DMS153 (cell line): ENCODE results near the gene DUSP23.

ENCODE experiments used
- DNase-seq: peaks from one replicate; lab custom pipeline; 2025; lab: John Stamatoyannopoulos, UW

The DUSP23 gene

DNA sequence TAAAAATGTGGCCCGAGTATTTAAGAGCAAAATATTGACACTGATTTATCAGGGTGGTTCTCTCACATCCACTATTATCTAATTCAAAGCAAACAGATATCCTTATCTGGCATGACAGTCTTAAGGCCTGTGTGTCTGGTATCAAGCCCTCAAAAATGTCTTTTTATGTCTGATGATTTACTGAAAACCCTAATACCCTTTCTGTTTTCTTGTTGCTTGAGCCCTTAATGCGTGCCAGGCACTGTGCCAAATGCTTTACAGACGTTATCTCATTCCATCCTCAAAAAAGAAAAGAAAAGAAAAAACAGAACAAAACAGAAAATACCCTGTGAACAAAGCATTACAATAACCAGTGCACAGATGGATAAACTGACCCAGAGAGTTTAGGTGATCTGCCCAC is 5.7 kb downstream of the DUSP23 start:
- DNase-seq = no peak

DNA sequence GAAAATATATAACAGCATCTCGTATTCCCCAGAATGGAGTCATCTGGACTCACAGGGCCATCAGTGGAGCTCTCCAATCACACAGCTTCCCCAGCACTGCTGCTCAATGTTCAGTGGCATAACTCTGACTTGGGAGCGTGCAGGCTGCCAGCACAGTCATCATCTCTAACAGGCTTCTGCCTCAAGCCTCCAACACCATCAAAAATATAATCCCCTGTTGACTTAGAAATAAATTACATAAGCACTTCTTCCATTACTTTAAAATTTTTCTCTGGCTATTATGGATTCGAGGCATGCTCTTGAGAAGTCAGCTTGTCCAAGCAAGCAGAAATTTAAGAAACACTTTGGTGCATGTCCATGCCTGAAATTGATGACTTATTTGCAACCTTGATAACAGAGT is 6.2 kb downstream of the DUSP23 start:
- DNase-seq = no peak

DNA sequence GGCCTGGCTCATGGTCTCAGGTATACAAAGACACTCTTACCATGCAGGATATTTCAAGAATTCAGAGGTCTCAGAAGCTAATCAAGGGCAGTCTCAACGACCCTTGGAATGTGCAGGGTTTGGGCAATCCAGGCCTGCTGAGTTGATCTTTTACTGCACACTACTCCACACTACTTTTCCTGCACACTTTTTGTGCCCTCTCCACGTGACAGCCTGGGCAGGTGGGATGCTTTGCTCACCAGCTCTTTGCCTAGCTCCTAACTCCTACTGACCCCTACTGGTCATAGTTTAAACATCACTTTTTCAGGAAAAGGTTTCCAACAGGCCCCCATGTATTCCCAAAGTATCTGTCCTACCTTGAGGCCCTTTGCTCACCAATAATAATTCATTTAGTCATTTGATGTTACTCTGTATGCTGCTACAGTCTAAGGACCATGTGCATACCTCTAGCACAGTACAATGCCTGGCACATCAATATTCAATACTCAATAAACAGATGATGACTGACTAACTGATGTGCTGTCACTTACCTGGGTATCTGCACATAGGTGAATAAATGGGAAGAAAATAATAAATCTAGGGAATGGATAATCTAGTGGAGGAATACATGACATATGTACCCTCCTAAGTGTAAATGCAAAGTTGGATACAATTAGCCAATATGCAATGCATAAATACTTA is 9.6 kb downstream of the DUSP23 start:
- DNase-seq = no peak

DNA sequence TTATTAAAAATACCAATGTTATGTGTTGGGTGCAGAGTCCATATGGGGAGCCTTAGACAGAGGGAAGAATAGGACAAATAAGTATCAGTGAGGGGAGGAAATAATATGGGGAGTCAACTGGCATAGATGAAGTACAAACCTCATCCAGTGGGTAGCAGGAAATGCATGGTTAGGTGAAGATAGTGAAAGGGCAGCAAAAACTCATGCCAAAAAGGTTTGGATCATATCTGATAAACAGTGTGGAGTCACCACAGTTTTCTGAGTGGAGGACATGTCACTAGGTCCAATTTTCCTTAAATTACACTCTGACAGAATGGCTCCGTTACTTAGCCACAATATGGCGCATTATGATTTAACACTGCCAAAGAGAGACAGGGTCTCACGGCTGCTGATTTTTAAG is 10.3 kb downstream of the DUSP23 start:
- DNase-seq = no peak

DNA sequence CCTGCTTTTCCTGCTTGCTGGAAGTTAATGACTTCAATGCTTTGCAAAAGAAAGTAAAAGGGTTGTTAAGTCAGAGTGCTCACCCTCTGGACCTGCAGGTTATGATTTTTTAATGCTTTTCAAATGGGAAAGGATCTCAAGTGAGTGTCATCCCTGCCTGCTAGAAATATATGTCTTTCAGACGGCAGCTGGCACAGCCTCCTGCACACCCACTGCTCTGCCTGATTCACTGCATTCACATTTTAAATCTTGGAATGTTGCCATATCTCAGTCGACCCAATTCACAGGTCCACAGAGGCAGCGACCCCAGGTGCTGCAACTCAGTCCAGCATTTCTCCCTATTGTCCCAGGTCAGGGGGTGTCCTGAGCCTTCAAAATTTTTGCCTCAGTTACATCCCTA is 10.7 kb downstream of the DUSP23 start:
- DNase-seq = no peak

DNA sequence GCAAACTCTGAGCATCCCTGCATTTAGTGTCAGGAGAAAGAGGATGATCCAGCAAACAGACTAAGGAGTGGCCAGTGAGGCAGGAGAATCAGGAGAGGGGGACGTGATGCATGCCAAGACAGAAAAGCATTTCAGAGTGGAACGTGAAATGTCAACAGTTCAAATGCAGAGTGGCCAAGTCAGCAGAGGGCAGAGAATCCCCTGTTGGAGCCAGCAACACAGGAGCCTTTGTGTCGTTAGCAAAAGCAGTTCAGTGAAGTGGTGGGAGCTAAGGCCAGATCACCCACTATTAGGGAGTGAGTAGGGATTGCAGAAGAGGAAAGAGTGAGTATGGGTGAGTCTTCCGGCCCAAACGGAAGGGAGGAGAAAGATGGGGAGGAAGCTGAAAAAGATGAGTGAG is 14.8 kb downstream of the DUSP23 start:
- DNase-seq = no peak

DNA sequence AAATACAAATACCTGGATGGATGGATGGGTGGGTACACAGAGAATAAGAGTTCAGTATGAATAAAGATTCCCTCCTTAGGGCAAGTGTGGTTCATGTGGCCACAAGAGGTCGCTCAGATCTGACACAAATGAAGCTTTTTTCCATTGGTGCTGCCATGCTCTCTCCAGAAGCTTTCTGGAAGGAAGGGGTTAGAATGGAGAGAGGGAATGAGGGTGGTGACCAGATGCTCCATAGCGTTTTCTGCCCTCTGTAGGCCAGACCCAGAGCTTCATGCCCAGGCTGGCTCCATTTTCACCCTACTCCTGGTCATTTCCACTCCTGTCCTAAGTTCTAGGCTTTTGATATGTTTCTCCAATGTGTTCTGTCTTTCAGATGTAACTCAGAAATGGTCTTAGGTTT is 18.1 kb downstream of the DUSP23 start:
- peak; percentile 93 for DNase-seq

DNA sequence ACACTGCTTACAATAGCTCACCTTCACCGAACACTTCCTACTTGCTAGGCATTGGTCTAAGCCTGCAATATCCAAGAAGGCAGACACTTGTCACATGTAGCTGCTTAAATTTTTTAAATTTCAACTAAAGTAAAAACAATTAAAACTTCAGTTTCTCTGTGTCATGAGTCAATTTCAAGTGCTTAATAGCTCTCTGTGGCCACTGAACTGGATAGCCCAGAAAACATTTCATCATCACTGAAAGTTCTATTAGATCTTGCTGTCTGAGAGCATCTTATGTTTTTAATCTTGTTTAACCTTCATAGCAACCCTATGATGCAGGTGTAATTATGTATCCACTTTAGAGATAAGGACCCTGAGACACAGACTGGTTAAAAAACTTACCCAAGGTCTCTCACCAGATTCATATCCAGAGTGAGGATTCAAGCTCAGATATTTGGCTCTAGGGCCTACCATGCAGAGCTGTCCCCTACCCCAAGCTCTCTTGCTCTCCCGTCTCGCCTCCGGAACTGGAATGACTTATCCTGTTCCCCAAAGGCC is 18.8 kb downstream of the DUSP23 start:
- DNase-seq = no peak

DNA sequence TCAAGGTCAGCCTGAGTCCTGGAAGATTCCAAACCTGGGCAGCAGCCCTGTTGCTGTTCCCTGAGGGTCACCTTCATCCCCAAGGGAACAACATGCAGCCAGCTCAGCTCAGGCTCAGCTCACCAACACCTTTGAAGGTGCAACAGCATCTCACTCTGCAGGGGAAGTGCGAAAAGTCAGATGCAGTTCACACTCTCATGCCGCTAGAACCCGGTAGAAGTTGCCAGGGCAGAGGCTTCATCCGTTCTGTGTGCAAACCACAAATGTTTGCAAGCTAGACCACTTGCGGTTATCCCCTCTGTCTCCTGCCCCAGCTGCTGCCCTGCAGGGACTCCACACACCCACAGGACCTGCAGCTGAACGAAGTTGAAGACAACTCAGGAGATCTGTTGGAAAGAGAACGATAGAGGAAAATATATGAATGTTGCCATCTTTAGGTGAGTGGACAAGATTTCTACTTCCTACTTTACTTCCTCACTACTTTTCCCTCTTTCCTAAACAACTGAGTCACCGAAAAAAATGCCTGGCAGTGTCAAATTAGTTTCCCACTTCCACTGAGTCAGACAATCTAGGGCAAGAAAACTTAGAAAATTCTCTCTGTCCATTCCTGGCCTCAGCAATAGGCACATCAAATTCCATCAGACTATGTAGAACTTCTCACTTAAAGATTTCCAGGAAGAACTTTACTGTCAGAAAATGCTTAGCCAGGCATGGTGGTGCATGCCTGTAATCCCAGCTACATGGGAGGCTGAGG is 19.6 kb downstream of the DUSP23 start:
- DNase-seq = no peak

DNA sequence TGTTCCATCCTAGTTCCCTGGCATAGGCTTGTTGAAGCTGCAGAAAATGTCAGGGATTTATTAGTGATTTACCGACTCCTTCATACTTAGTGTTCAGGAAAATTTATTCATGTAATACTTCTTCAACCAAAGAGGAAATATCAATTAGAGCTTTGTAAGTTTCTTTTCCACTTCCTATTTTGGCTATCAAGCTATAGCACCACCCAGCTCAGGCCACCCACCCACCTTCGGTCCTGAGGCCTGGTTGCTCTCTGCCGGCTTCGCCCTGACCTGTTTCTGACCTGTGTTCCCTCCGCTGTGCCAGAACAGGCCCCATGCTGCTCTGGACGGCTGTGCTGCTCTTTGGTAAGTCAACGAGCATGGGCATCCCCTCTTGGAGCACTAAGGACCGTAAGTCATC is 21.3 kb downstream of the DUSP23 start, which contains the start of gene FCRL6:
Gene FCRL6, plus strand, starts transcription at position 250 of the 400 bp plus-strand sequence. Its CDS starts 65 bp downstream, at position 315.
- no peak for DNase-seq

DNA sequence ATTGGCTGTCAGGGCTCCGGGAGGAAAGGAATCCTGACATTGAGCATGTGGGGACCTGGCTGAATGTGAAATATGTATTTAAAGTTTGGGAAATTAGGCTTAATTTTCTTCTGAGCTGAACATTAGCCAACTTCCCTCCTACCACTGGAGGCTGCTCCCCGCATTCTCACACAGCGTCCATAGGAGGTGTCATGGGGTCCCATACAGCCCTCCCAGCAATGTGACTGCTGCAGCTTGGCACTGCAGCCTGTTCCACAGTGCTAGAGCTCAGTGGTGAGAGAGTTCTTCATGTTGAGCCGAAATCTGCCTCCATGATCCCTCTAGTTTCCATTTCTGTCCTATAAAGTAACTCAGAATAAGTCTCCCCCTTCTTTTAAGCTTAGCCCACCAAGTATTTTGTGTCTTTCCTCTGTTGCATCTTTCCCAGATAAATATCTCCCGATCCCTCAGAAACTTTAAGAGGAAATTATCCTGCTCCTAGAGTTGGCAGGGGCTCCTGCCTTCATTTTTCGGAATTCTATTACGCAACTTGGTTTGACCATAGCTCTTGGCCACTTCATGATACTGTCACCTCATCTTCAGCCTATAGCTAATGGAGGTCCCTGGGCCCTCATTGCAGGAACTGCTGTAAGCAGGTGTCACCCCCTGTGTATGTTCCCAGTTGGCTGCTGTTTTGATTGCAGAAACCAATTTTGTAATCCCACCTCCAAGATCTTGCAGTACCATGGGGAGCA is 23.4 kb downstream of the DUSP23 start:
- DNase-seq = no peak

DNA sequence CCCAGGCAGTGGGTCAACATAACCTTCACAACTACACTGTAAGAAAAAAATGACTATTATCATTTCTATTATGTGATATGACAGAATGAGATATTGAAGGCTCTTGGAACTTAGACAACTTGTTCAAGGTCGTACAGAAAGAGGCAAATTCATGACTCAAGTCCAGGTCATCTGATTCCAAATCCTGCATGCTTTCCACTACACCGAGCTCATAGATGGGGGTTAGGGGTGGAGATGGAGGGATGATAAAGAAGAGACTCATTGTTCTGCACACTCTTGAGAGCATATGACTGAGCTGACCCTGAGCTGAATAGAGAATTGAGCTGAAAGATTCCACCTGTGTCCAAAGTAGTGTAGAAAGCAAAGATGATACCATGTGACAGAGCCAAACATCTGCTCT is 24.2 kb downstream of the DUSP23 start:
- no peak for DNase-seq

DNA sequence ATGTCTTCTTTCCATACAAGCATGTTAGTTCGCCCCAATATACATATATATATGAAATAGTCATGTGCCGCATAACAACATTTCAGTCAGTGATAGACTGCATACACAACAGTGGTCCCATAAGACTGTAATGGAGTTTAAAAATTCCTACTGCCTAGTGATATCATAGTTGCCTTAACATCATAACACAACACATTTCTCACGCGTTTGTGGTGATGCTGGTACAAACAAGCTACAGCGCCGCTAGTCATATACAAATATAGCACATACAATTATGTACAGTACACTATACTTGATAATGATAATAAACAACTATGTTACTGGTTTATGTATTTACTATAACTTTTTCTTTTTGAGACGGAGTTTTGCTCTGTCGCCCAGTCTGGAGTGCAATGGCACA is 35.2 kb downstream of the DUSP23 start:
- DNase-seq = no peak

DNA sequence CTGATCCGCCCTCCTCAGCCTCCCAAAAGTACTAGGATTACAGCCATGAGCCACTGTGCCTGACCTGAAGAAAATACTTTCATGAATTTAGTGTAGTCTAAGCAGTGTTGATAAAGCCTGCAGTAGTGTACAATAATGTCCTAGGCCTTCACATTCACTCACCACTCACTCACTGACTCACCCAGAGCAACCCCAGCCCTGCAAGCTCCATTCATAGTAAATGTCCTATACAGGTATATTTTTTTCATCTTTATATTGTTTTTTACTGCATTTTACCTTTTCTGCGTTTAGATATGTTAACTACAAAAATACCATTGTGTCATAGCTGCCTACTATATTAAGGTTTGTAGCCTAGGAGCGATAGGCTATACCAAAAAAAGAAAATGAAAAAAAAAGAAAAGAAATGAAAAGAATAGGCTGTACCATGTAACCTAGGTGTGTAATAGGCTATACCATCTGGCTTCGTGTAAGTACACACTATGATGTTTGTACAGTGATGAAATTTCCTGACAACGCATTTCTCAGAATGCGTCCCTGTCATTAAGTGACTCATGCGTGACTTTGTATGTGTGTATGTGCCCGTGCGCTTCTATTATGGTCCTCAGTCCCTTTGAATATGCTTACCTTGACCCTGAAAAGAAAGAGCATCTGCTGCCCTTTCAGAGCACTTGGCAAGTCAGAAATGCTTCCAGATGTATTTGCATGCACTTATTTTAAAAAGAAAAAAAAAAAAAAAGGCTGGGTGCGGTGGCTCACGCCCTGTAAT is 36.7 kb downstream of the DUSP23 start:
- peak; percentile 100 for DNase-seq

DNA sequence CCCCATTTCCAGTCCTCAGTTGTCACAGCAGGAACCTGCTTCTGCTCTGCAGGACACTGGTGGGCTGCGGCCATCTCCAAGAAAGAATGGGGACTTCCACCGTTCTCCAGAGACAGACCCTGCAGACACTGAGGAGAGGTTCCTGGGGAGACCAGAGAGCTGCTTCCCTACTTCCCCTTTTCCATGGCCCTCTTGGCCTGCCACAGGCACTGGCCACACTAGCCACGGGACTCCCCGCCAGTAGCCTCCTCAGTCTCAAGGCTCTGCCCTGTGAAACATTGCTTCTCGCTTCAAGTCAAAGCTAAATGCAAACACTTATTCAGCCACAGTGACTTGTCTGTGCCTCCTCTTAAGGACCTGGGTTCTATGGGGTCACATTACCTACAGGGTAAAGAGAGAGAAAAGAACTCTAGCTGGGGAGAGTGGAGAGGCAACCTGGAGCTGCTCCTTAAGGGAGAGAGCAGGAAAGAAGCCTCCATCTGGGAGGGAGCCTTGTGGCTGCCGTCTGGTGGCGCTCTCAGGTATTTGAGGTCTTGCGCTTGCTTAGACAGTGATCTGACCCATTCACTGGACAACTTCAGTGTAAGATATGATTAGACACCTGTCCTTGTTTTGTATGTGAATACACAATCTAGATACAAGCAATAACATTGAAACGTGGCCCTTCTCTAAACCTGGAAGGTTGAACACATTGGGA is 40.6 kb downstream of the DUSP23 start:
- no peak for DNase-seq

DNA sequence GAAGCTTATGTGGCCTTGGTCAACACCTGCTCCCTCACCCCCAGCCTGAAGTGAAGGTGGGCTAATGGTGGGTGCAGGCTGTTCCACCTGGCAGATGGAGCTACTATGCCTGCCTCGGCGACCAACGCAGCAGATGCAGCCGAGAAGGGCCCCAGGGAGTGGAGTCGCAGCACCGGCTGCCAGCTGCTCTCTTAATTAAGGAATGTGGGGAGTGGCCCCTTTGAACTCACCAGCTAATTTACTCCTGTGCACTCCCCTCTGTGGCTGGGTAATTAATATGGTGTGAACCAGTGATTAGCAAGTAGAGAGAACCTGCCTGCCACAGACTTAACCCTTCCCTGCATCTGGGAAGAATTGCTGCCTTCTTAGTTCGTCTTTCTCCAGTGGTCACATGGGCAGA is 42.6 kb downstream of the DUSP23 start:
- DNase-seq = no peak

DNA sequence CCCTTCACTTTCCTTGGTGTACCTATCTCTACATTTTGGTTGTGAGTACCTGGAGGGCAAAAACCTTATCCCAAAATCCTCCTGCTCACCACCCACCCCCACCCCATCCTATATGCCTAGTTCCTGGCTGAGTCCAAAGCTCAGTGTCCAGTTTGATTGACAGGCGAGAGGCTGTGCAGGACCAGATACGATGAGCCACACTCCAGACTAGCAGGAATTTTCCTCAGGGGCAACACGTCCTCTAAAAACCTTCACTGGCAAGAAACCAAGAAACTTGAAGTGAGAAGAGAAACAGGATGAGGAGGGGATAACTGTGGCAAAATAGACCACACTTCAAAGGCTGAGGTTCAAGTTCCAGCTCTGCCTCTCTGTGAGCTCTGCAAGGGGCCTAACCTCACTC is 44.8 kb downstream of the DUSP23 start:
- no peak for DNase-seq

DNA sequence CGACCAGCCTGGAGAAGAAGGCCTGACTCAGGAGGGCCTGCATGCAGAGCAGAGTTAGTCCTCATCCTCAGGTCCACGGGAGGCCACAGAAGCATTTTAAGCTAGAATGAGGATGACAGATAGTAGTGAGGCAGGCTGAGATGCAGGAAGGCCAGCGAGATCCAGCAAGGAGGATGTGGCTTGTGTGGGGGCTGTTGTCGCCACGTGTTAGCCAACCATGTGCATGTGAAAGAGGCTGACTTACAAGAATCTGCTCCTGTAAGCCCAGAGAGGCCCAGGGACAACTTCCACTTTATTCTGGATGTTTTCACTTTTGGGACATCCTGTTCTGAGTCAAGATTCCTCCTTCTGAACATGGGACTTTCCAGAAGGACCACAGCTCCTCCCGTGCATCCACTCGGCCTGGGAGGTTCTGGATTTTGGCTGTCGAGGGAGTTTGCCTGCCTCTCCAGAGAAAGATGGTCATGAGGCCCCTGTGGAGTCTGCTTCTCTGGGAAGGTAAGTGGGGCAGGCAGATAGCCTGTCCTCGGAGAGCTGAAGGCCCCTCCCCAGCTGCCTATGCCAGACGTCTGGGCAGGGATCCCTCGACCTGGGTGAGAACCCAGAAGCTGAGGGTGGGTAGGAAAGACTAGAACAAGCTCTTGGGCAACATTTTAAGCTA is 45.8 kb downstream of the DUSP23 start, which contains the start of gene SLAMF8:
Gene SLAMF8, plus strand, starts transcription at position 433 of the 661 bp plus-strand sequence. Its CDS starts 26 bp downstream, at position 459.
- DNase-seq = no peak

DNA sequence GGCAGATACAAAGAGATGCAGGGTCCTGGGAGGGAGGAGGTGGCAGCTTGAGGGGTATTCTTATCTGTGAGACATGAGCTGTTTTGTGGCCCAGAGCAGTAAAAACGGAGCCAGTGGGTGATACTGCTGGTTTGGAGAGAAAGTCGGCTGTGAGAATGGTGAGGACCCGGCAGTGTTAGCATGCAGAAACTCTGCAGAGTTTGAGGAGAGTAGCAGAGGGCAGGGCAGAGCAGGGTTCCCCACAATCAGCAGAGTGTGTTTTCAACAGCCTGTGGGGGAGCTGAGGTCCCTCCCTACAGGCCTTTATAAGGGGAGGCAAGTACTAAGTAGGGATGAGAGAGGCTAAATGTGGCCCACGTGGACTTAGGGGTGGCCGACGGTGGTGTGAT is 46.3 kb downstream of the DUSP23 start:
- DNase-seq = no peak

DNA sequence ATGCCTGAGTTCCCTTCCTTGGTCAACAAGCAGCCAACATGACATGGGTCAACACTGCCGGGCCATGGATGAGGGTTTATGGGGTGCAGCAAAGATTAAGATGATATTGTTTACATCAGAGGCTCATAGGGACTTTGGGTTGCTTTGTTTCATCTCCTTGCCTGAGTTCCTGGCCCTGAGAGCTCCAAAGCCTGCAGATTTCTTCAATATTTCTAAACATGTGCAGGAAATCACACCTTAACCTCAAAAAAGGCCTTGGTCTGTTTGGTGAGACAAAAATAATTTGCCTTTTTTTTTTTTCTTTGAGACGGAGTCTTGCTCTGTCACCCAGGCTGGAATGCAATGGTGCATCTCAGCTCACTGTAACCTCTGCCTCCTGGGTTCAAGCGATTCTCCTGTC is 46.8 kb downstream of the DUSP23 start:
- DNase-seq = no peak

DNA sequence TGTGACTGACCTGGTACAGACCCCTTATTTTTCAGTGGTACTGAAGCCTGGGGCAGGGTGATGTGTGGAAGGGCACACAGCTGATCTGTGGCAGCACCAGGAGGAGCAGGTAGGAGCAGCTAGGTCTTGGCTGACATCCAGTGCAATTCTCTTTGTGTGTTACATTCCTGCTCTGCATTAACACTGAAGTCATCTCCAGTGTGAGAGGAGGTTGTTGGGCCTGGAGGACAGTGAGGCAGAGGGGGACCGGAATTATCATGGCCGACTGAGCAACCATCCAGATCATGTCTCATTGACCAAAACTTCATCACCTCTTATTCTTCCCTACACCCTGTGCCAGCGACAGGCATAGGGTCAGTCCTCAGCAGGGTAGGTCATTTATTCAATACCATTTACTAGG is 47.4 kb downstream of the DUSP23 start:
- peak; percentile 25 for DNase-seq
